WERI-Rb-1 (cell line): ENCODE data around the gene SPINK13.

Source experiments
- DNase-seq: peaks from one replicate; pipeline ENCODE4 v3.0.0-alpha.2; 2020
- H3K27ac ChIP-seq: fragments of 250-450 bp; sonication (Bioruptor Pico); 2 replicates; pipeline ENCODE4 v1.5.1; 2020; ENCODE audit warnings: mild to moderate bottlenecking, moderate library complexity
- H3K27me3 ChIP-seq: fragments of 250-450 bp; sonication (Bioruptor Pico); 2 replicates; pipeline ENCODE4 v1.5.1; 2021; ENCODE audit warnings: mild to moderate bottlenecking, low read depth, moderate library complexity; ENCODE audit not compliant: insufficient read depth, severe bottlenecking
- H3K36me3 ChIP-seq: fragments of 250-450 bp; sonication (Bioruptor Pico); 2 replicates; pipeline ENCODE4 v1.5.1; 2020; ENCODE audit warnings: mild to moderate bottlenecking, moderate library complexity
- H3K4me3 ChIP-seq: 2 replicates; pipeline ENCODE4 v1.5.1; 2011; ENCODE audit warnings: low read depth, mild to moderate bottlenecking, control low read depth, low read length
- H3K9me3 ChIP-seq: fragments of 250-450 bp; sonication (Bioruptor Pico); 2 replicates; pipeline ENCODE4 v1.5.1; 2021; ENCODE audit warnings: mild to moderate bottlenecking, moderate library complexity; ENCODE audit not compliant: severe bottlenecking
- TF ChIP-seq, protein P1 (sequence below): IDR thresholded peaks from 2 replicates; pipeline ENCODE4 v1.5.1; 2011; ENCODE audit warnings: low read depth, mild to moderate bottlenecking, control low read depth, inconsistent platforms, low read length

SPINK13 gene

DNA sequence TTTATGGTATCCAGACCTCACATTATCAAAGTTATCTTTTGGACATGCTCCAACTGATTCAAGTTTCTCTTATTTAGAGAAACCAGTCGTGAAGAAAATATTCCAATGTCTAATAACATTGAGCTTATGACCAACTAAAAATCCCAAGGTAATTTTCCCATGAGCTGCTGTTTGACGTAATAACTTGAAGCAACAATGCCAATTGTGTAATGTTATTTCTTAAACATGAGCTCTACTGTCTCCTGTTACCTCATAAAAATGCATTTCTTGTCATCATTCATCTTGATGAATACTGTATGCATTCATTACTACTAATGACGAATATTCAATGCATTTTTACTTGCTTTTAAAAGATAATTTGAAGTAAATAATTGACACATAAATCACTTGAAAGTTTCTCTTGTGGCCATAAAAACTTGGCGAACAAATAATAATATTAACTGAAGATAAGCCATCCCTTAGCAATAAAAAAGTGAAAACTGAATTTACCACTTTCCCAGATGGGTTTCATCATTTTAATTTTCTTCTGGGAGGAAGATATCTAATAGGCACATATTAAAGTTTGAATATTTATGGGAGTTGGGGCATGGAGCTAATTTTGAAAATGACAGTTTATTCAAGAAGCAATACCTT is 30.7 kb upstream of the SPINK13 start:
- Histone ChIP-seq H3K27me3 (no peaks in the 10 kb centered on the region), H3K27ac (no peak overlapping the region), H3K36me3 (no peaks in the 10 kb centered on the region)

DNA sequence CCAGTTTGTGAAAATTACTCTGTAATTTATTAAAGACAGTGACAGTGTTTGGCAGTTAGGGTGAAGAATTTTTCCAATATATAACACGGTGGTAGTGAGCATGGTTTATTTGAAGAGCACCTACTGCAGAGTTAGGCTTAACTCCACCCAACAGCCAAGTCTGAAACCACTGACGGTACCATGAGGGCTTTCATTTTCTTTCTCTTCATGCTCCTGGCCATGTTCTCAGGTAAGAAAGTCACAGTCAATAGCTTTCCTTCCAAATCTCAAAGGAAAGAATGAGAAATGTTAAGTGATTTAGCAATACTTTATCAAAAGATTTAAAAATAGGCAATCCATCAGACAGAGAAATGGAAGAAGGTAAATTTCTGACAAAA is 30.2 kb upstream of the SPINK13 start, which contains the start of gene MARCOL:
MARCOL (plus strand) TSS at position 108 of the 377 bp plus-strand sequence; CDS start at position 181, 73 bp downstream.
- Histone ChIP-seq H3K36me3 (no peaks in the 10 kb centered on the region), H3K27ac (no peak within 1 kb of the TSS), H3K27me3 (no peaks in the 10 kb centered on the region), H3K9me3 (no peaks in the 10 kb centered on the region), H3K4me3 (no peak within 1 kb of the TSS)
- TF ChIP-seq, protein P1, sequence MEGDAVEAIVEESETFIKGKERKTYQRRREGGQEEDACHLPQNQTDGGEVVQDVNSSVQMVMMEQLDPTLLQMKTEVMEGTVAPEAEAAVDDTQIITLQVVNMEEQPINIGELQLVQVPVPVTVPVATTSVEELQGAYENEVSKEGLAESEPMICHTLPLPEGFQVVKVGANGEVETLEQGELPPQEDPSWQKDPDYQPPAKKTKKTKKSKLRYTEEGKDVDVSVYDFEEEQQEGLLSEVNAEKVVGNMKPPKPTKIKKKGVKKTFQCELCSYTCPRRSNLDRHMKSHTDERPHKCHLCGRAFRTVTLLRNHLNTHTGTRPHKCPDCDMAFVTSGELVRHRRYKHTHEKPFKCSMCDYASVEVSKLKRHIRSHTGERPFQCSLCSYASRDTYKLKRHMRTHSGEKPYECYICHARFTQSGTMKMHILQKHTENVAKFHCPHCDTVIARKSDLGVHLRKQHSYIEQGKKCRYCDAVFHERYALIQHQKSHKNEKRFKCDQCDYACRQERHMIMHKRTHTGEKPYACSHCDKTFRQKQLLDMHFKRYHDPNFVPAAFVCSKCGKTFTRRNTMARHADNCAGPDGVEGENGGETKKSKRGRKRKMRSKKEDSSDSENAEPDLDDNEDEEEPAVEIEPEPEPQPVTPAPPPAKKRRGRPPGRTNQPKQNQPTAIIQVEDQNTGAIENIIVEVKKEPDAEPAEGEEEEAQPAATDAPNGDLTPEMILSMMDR = no peak
- DNase-seq = no peak

More for the DNA sequence above, 30.7 kb upstream of the SPINK13 start:
- DNase-seq = no peak
- Histone ChIP-seq H3K4me3 (no peak overlapping the region), H3K9me3 (no peaks in the 10 kb centered on the region)
- TF ChIP-seq, protein P1 = no peak

DNA sequence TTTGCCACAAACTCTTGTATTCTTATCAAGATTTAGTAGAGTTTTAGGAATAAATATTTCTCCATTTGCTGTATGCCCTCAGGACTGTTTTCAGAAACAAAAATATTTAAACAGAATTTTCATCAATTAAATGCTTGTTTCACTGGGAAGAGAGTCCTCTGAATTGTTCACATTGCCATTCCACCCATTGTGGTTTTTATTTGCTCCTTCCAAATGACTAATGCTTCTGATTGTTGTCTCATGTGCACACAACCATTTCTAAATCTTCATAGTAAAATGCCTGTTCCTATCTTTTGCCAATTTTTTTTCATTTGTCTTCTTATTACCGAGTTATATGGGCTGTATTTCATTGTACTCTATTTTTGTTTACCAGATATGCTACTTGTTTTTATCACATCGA is 19.7 kb upstream of the SPINK13 start:
- no peak overlapping the region for H3K27ac ChIP-seq
- no peak for DNase-seq
- H3K36me3 ChIP-seq = no peaks in the 10 kb centered on the region
- no peaks in the 10 kb centered on the region for H3K27me3 ChIP-seq
- no peaks in the 10 kb centered on the region for H3K9me3 ChIP-seq
- TF ChIP-seq, protein P1 = no peak
- no peak overlapping the region for H3K4me3 ChIP-seq

DNA sequence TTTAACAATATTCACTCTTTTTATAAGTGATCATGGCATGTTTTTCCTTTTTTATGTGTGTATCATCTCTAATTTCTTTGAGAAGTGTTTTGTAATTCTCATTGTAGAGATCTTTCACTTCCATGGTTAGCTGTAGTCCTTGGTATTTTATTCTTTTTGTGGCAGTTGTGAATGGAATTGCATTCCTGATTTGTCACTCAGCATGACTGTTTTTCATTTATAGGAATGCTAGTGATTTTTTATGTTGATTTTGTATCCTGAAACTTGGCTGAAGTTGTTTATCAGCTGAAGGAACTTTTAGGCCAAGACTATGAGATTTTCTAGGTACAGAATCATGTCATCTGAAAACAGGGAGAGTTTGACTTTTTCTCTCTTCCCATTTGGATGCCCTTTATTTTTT is 13.1 kb upstream of the SPINK13 start:
- TF ChIP-seq, protein P1 = no peak
- DNase-seq = no peak
- Histone ChIP-seq H3K36me3 (no peaks in the 10 kb centered on the region), H3K4me3 (no peak overlapping the region), H3K27me3 (no peaks in the 10 kb centered on the region), H3K9me3 (no peaks in the 10 kb centered on the region), H3K27ac (no peak overlapping the region)

GRCh38 chr5:148259288-148259687 is 9.3 kb upstream of the SPINK13 start:
- H3K9me3 ChIP-seq = no peaks in the 10 kb centered on the region
- no peaks in the 10 kb centered on the region for H3K27me3 ChIP-seq
- DNase-seq = no peak
- H3K36me3 ChIP-seq = no peaks in the 10 kb centered on the region
- no peak overlapping the region for H3K4me3 ChIP-seq
- no peak overlapping the region for H3K27ac ChIP-seq
- TF ChIP-seq, protein P1 = no peak

GRCh38 chr5:148261221-148261620 is 7.4 kb upstream of the SPINK13 start:
- H3K4me3 ChIP-seq = no peak overlapping the region
- no peaks in the 10 kb centered on the region for H3K9me3 ChIP-seq
- no peaks in the 10 kb centered on the region for H3K36me3 ChIP-seq
- H3K27me3 ChIP-seq = no peaks in the 10 kb centered on the region
- H3K27ac ChIP-seq = no peak overlapping the region
- no peak for DNase-seq
- TF ChIP-seq, protein P1 = no peak
